HG03159 (cell line): ENCODE measurements around the gene PPM1E.
"Not testable (repeated sequence)": the region's sequence is repeated elsewhere in the genome, so short reads cannot be mapped to it uniquely, and the experiment has no call there.

Source experiments
- ATAC-seq: cut with Tn5 transposase; IDR thresholded peaks from one replicate; pipeline ENCODE4 v1.9.1; 2021; ENCODE audit warnings: mild to moderate bottlenecking, moderate library complexity; ENCODE audit not compliant: unreplicated experiment

The PPM1E gene

GRCh38 chr17:58778482-58778881, 22.8 kb downstream of the PPM1E start:
- not testable (repeated sequence) for ATAC-seq

- no peak for ATAC-seq
Measured at GRCh38 chr17:58779446-58779845, 23.8 kb downstream of the PPM1E start.

GRCh38 chr17:58783380-58783779, 27.7 kb downstream of the PPM1E start:
- no peak for ATAC-seq

GRCh38 chr17:58785097-58785496, 29.4 kb downstream of the PPM1E start:
- ATAC-seq: no peak

GRCh38 chr17:58786586-58787295, 31.1 kb downstream of the PPM1E start:
- ATAC-seq: no peak

- no peak for ATAC-seq
Measured at GRCh38 chr17:58788199-58788598, 32.5 kb downstream of the PPM1E start.

GRCh38 chr17:58789160-58789559, 33.5 kb downstream of the PPM1E start:
- no peak for ATAC-seq

- no peak for ATAC-seq
Measured at GRCh38 chr17:58789831-58790230, 34.2 kb downstream of the PPM1E start.

- not testable (repeated sequence) for ATAC-seq
Measured at GRCh38 chr17:58794508-58794907, 38.9 kb downstream of the PPM1E start.

- ATAC-seq: no peak
Measured at GRCh38 chr17:58802188-58802587, 46.5 kb downstream of the PPM1E start.

- no peak for ATAC-seq
Measured at GRCh38 chr17:58806046-58806445, 50.4 kb downstream of the PPM1E start.

GRCh38 chr17:58808609-58809563, 53.2 kb downstream of the PPM1E start:
- ATAC-seq: no peak

- no peak for ATAC-seq
Measured at GRCh38 chr17:58809564-58809936, 53.9 kb downstream of the PPM1E start.

GRCh38 chr17:58811290-58811689, 55.6 kb downstream of the PPM1E start:
- no peak for ATAC-seq

- ATAC-seq: no peak
Measured at GRCh38 chr17:58813712-58814111, 58.1 kb downstream of the PPM1E start.

- no peak for ATAC-seq
Measured at GRCh38 chr17:58818654-58819053, 63.0 kb downstream of the PPM1E start.

- no peak for ATAC-seq
Measured at GRCh38 chr17:58822148-58823050, 66.7 kb downstream of the PPM1E start.

GRCh38 chr17:58823051-58823525, 67.4 kb downstream of the PPM1E start:
- ATAC-seq: no peak

GRCh38 chr17:58829172-58829637, 73.6 kb downstream of the PPM1E start:
- ATAC-seq: no peak

- no peak for ATAC-seq
Measured at GRCh38 chr17:58831780-58832179, 76.1 kb downstream of the PPM1E start.

GRCh38 chr17:58832514-58832913, 76.9 kb downstream of the PPM1E start:
- no peak for ATAC-seq
